ENCODE data around the gene RTN4R. TPM values are rescaled to one million over a fixed set of nuclear protein-coding genes. Genes with fewer than 3 reads are reported as not detected.

Gene RTN4R
- total RNA-seq, 4 donors from 2014 or later = 1.8 to 2.2 TPM; not detected in 2

DNA sequence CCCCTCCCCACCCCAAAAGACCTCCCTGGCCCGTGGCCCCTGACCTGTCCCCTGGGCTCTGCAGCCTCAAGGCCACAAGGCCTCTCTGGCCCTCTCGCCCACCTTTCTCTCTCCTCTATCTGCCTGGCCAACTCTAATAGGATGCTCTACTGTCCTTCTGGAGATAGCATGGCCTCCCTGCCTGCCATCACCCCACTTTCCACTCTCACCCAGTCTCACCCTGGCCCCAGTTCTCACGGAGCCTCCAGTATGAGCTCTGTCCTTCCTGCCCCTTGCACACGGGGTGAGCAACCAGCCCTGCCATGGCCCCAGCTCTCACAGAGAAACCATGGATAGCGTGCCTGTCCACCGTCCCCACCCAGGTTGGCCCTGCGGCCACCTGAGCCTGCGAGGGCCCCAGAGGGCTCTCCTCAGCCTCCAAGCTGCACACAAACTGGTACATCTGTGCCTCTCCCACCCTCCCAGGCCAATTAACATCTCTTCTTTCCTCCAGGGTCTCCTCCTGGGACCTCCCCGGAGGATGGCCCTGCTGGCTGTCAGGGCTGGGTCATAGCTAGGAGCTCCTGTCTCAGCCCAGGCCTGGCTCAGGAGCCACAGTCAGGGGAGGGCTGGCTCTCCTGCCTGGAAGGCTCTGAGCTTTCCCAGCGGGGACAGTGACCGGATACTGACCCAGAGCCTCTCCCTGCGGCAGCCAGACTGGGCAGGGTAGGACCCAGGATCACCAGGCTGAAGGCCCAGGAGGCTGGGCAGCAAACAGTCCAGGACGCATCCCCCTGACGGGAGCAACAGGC, 22.3 kb downstream of the RTN4R start:
- intact Hi-C loops (cut with DNase I) = no loop called here
- H3K4me1 ChIP-seq = peaks cover 36 to 48% (median 42%) of the 10 kb centered on the region in 4 donors
- H3K36me3 ChIP-seq = no peaks in the 10 kb centered on the region
- no peak overlapping the region for H3K27ac ChIP-seq (replicated peaks in 1 of 4)
- no peak for DNase-seq (ENCODE audit: extremely low spot score)
- H3K4me3 ChIP-seq = no peak overlapping the region
- TF ChIP-seq, protein P1, sequence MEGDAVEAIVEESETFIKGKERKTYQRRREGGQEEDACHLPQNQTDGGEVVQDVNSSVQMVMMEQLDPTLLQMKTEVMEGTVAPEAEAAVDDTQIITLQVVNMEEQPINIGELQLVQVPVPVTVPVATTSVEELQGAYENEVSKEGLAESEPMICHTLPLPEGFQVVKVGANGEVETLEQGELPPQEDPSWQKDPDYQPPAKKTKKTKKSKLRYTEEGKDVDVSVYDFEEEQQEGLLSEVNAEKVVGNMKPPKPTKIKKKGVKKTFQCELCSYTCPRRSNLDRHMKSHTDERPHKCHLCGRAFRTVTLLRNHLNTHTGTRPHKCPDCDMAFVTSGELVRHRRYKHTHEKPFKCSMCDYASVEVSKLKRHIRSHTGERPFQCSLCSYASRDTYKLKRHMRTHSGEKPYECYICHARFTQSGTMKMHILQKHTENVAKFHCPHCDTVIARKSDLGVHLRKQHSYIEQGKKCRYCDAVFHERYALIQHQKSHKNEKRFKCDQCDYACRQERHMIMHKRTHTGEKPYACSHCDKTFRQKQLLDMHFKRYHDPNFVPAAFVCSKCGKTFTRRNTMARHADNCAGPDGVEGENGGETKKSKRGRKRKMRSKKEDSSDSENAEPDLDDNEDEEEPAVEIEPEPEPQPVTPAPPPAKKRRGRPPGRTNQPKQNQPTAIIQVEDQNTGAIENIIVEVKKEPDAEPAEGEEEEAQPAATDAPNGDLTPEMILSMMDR (IDR thresholded peaks at IDR 0.05) = no peak
- no peak for TF ChIP-seq EP300 (IDR thresholded peaks at IDR 0.05)
- no peak for TF ChIP-seq POLR2A (IDR thresholded peaks at IDR 0.05; ENCODE audit: low read depth)
- no peak for TF ChIP-seq POLR2AphosphoS5 (IDR thresholded peaks at IDR 0.05)
- no peaks in the 10 kb centered on the region for H3K9me3 ChIP-seq
- H3K27me3 ChIP-seq = no peaks in the 10 kb centered on the region
- WGBS = 93% methylated on average over 10 of the region's 14 CpGs

DNA sequence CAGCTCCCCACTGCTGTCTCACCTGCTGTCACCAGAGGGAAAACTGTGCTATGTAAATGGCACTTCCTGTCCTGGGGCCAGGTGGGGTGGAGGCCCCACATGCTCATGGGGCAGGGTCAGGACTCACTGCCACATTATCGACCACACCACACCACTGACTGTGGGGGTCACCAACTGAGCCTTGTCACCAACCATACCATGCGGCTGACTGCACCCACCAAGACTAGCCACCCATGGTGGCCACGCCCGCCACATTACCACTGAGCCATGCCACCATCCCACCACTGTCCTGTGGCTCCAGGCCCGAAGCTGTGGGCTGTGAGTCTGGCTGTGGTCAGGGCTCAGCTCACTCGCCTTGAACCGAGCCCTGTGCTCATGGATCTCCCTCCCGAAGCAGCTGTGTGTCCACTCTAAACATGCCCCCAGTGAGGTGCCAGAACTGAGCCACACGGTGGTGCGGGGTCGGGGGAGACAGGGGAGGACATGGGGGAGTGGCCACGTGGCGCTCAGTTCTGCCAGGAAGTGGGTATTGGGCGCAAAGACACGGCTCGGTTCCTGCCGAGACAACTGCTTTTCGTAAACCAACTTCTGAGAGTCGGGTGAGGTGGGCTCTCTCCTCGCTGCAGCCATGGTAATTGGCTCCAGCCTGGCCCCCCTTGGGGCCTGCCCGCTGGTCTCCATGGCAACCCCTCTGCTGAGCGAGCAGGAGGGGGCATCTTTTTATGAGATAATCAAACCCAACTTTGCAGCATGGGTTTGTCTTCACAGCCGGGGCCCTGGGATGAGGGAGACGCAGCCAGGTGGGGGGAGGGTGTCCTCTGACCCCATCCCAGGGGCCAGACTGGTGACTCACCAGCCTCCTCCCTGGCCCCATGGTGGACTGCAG, 23.2 kb downstream of the RTN4R start:
- intact Hi-C loops (cut with DNase I) = no loop called here
- peaks cover 40 to 52% (median 46%) of the 10 kb centered on the region in 4 donors for H3K4me1 ChIP-seq
- WGBS = 79% methylated on average over 9 of the region's 24 CpGs

GRCh38 chr22:20244250-20244648, 23.9 kb downstream of the RTN4R start:
- Histone ChIP-seq H3K27ac (replicated peaks in 1 of 4) (no peak overlapping the region), H3K4me1 (peaks cover 40 to 52% (median 46%) of the 10 kb centered on the region in 4 donors), H3K9me3 (no peaks in the 10 kb centered on the region), H3K27me3 (no peaks in the 10 kb centered on the region), H3K4me3 (no peak overlapping the region), H3K36me3 (no peaks in the 10 kb centered on the region)
- WGBS = 79% methylated on average over 3 of the region's 10 CpGs
- intact Hi-C loops (cut with DNase I) = no loop called here
- DNase-seq (ENCODE audit: extremely low spot score) = no peak
- TF ChIP-seq EP300 (IDR thresholded peaks at IDR 0.05) (no peak), POLR2A (IDR thresholded peaks at IDR 0.05; ENCODE audit: low read depth) (no peak), POLR2AphosphoS5 (IDR thresholded peaks at IDR 0.05) (no peak)
- TF ChIP-seq, protein P1 (IDR thresholded peaks at IDR 0.05) = no peak

More for the DNA sequence above, 23.2 kb downstream of the RTN4R start:
- no peak for DNase-seq (ENCODE audit: extremely low spot score)
- H3K27me3 ChIP-seq = no peaks in the 10 kb centered on the region
- no peaks in the 10 kb centered on the region for H3K9me3 ChIP-seq
- H3K4me3 ChIP-seq = no peak overlapping the region
- no peaks in the 10 kb centered on the region for H3K36me3 ChIP-seq
- H3K27ac ChIP-seq (replicated peaks in 1 of 4) = no peak overlapping the region
- TF ChIP-seq POLR2A (IDR thresholded peaks at IDR 0.05; ENCODE audit: low read depth) (no peak), POLR2AphosphoS5 (IDR thresholded peaks at IDR 0.05) (no peak), EP300 (IDR thresholded peaks at IDR 0.05) (no peak)
- TF ChIP-seq, protein P1 (IDR thresholded peaks at IDR 0.05) = no peak

DNA sequence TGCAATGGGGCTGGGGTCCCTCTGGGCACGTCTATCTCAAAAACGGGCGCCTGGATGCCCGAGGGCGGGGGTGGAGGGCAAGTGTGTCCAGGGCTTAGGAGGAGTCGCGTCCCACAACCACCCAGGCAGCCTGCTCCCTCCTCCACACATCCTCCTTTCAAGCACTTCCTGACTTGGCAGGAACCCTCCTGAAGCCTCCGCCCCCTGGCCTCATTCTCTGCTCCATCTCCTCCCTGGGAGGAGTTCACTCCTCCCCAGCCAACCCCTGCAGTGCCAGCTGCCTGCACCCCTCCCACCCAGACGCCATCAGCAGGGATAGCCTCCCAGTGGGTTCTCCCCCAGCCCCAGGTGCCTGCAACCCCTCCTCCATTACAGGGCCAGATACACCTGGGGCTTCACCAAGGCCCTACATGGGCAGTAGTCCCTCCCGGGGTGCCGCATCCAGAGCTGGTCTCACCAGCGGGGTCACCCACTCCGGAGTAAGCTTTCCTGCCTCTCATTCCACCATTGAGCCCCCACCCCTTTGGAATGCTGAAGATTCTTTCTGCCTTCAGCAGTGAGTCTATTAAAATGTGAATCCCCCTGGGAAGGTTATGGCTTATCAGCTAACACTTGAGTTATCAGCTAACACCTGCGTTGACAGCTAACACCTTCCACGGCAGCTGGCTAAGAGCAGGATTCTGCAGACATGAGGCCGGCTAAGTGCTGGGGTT, 24.4 kb downstream of the RTN4R start:
- H3K4me1 ChIP-seq = peaks cover 40 to 52% (median 47%) of the 10 kb centered on the region in 4 donors
- H3K27ac ChIP-seq (replicated peaks in 1 of 4) = peak overlapping the region in 1 of 4 donors; percentile 26
- no peaks in the 10 kb centered on the region for H3K36me3 ChIP-seq
- H3K27me3 ChIP-seq = no peaks in the 10 kb centered on the region
- H3K9me3 ChIP-seq = no peaks in the 10 kb centered on the region
- H3K4me3 ChIP-seq = peak overlapping the region in 3 of 4 donors; percentile 21 to 33 (median 33)
- intact Hi-C loops (cut with DNase I) = no loop called here
- TF ChIP-seq, protein P1 (IDR thresholded peaks at IDR 0.05) = no peak
- peak in 1 of 2 donors; percentile 22 for TF ChIP-seq POLR2AphosphoS5 (IDR thresholded peaks at IDR 0.05)
- TF ChIP-seq EP300 (IDR thresholded peaks at IDR 0.05) = no peak
- no peak for TF ChIP-seq POLR2A (IDR thresholded peaks at IDR 0.05; ENCODE audit: low read depth)
- WGBS = 4% methylated on average over 8 of the region's 16 CpGs
- DNase-seq (ENCODE audit: extremely low spot score) = no peak
